NCI-H146 (cell line): Measurements from ENCODE around the gene IFIT2.
A peak's percentile ranks its signal among the peaks of the same experiment; 100 is the strongest.
"Not testable (repeated sequence)": the region's sequence is repeated elsewhere in the genome, so short reads cannot be mapped to it uniquely, and the experiment has no call there.

Source experiments
- DNase-seq: peaks from one replicate; lab custom pipeline; 2025; lab: John Stamatoyannopoulos, UW

The IFIT2 gene

DNA sequence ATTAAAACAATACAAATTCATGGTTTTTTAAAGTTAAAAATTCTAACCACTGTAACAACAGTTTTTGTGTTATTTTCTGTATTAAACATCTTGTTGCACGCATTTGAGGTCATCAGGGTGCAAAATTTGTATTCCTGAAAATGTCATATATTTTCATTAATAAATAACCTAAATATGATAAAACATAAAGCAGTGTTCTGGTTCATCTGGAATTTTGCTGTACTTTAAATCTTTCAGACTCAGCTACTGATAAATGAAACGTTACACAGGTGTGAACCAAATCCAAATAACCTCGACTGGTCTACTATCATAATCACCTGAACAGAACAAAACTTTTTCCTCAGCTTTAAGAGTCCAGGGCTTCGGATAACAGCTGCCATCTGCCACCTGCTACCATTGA is 6.9 kb downstream of the IFIT2 start:
- no peak for DNase-seq

DNA sequence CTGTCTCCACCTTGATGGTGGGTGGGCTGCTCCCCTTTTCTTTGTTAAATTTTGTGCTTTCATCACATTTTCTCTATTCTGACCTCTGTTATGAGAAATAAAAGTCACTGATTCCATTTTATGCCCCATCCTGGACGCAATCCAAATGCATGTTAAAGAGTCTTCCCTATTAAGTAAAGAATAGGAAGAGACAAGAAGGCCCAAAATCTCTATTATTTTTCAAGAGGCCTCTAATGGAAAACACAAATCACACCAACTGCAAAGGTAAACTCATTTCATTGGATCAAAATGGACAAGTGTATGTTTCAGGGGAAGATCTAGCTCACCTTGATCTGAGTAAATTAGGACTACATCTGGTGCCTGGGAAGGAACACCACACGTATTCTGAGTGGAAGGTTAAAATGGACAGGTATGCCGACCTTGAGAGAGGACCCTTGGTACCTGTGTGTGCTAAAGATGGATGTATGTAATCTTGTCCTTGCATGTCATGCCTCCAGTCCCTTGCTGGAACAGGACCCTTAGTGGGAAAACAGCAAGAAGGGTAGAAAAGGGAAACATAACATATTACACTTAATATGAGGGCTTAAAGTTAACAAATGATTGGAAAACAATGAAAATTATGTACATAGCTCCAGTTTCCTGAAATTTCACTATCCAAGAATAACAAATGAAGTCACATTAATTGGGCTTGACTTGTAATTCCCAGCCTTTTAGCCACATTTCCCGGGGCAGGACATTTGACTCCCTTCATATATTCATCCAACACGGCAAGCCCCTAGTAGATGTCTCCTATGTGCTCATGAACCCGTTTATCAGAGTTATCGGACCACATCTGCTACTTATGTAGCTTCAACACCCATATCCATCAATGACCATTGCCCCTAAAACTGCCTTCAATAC is 7.6 kb downstream of the IFIT2 start:
- DNase-seq: no peak

DNA sequence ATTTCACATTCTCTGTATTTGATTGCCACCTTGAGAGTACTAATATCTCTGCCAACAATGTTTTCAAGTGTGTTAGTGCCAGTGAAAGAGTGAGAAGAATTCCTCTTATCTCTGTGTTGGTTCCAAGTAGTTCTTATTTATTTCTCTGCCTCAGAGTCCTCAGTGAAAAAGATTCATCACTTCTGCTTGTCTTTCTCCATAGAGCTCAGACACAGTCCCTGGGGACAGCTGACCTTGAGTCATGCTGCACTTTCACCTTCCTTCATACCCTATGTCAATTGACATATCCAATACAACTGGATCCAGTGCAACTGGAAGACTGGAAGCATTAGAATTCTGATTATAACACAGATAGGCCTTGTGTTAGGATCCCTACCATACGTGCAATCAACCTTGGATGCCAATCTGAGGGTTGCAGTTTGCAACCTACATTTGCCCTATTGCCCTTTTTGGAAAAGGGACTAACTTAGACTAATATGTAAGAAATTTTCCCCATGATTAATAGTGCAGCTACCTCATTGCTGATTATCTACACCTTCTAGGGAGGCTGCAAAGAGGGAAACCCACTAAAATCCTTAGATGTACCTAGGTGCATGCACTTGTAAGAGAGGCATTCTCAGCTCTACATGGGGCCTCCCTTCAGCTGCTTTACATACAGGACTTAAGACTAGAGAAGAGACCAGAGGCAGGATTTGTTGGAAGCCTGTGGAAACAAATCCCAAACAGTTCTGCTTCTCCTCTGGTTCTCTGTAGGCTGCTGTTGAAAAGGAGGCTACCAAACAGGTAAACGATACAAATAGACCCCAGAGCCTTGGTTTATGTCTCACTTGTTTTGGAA is 8.4 kb downstream of the IFIT2 start:
- no peak for DNase-seq

DNA sequence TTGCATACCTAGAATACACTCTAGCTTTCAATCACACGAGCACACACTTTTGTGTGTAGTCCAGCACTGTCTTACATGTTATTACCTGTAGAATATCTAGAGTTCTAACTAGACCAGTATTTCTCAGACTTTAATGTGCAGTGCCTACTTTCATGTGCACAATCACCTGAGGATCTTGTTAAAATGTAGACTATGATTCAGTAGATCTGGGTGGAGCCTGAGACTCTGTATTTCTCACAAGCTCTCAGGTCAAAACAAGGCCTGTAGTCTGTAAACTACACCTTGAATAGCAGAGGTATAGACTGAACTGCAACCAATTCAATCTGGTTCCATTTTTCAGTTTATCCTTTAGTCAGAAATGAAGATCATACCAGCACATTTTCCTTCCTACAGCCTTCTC is 11.1 kb downstream of the IFIT2 start:
- no peak for DNase-seq

DNA sequence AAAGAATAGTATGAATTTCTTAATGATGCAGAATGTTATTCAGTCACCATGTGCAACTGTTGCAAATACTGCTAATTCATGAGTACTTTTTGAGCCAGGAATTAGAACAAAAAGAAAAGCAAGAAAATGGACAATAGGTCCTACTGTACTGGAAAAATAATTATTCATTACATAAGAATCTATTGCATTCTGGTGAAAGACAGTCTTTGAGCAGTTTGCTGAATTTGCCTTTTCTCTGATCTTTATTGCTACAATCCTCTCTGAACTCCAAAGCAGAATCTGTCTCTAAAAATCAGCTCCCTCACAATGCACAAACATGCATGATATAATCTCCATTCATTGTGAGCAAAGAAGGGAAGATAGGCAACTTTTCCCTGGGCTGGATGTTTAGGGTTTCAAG is 12.8 kb downstream of the IFIT2 start:
- no peak for DNase-seq

DNA sequence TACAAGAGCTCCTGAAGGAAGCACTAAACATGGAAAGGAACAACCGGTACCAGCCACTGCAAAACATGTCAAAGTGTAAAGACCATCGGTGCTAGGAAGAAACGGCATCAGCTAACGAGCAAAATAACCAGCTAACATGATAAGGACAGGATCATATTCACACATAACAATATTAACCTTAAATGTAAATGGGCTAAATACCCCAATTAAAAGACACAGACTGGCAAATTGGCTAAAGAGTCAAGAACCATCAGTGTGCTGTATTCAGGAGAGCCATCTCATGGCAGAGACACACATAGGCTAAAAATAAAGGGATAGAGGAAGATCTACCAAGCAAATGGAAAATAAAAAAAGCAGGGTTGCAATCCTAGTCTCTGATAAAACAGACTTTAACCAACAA is 16.2 kb downstream of the IFIT2 start:
- not testable (repeated sequence) for DNase-seq

DNA sequence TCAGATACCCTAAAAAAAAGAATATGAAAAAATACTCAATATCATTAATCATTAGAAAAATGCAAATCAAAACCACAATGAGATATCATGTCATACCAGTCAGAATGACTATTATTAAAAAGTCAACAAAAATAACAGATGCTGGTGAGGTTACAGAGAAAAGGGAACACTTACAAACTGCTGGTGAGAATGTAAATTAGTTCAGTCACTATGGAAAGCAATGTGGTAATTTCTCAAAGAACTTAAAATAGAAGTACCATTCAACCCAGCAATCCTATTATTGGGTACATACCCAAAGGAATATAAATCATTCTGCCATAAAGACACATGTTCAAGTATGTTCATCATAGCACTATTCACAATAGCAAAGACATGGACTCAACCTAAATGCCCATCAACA is 23.2 kb downstream of the IFIT2 start:
- not testable (repeated sequence) for DNase-seq

DNA sequence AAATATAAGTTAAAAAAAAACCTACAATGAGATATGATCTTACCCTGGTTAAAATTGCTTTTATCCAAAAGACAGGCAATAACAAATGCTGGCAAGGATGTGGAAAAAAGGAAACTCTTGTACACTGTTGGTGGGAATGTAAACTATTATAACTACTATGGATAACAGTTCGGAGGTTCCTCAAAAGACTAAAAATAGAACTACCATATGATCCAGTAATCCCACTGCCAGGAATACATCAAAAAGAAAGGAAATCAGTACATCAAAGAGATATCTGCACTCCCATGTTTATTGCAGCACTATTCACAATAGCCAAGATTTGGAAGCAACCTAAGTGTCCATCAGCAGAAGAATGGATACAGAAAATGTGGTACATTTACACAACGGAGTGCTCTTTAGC is 24.0 kb downstream of the IFIT2 start:
- DNase-seq: not testable (repeated sequence)

DNA sequence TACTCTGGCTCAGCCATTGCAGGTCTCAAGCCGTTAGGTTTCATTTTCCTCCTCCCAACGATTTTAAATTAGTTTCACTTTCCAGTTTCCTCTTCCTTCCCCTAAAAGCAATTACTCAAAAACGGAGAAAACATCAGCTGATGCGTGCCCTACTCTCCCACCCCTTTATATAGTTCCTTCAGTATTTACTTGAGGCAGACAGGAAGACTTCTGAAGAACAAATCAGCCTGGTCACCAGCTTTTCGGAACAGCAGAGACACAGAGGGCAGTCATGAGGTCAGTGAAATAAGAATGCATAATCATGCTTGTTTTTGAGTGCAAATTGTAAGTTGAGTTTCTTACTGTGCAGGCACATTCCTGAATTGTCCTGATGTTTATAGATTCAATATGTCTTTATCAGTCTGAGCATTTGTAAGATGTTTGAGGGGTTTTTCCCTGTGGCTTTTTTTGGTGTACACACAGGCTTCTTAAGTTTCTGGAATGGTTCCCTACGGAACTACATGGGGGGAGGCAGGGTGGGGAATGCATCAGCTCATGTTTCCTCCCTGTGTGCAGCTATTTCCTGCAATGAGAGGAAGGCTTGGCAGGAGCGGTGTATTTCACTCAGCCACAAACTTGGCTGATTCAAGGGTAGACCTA is 26.1 kb downstream of the IFIT2 start, which contains the start of gene IFIT3:
Gene IFIT3, plus strand, starts transcription at position 195 of the 639 bp plus-strand sequence. Its CDS starts 77 bp downstream, at position 272.
- DNase-seq: peak; percentile 7

DNA sequence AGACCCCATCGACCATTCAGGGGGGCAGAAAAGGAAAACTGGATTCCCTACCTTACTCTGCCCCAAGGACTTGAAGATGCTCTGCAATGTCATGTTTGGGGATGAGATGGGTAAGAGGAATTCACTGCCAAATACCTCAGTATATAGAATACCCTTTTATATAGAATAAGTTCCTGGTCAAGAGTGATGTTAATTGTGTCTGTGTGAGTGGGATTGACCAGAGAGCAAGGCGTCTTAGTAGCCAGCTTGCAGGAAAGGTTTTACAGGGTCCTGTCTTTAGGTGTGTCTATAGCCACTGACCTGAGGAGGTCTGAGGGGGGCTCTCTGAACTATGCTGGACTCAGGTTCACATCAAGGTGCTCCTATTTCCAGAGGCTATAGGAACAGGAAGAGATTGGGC is 27.3 kb downstream of the IFIT2 start:
- no peak for DNase-seq

DNA sequence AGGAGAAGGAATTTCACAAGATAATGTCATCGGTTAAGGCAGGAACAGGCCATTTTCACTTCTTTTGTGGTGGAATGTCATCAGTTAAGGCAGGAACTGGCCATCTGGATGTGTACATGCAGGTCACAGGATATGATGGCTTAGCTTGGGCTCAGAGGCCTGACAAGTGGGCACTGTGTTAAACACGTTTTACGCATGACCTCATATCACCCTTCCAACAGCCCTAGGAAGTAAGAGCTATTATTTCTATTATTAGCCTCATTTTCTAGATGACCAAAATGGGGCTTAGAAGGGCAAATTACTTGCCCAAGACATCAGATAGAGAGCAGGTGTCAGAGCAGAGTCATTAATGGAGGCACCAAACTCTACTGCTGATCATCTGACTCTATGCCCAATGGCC is 28.2 kb downstream of the IFIT2 start:
- not testable (repeated sequence) for DNase-seq

DNA sequence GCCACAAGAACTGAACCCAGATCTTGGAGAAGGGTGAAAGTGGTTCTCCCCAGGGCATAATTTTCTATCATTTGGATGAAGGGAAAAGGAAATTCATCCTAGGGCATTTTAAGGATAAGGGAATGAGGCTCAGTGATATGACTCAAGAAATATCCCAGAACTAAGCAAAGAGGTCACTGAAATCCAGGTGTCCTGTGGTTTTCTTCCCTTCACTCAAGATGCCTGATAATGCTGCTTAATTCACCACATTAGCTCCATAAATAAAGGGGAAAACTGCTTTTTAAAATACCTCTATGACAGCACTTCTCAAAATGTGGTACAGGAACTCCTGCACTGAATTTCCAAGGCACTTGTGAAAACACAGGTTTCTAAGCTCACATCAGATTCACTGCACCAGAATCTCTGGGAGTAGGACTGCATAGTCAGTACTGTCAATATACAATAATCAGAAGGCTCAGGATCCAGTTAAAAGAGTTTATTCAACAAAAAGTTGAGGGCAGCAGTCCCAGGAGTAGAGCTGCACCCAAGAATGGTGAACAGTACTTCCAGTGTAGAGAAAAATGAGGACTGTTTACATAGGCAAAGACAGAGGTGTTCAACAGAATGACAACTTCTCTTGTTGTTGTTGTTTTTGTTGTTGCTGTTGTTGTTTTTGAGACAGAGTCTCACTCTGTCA is 28.8 kb downstream of the IFIT2 start:
- no peak for DNase-seq

DNA sequence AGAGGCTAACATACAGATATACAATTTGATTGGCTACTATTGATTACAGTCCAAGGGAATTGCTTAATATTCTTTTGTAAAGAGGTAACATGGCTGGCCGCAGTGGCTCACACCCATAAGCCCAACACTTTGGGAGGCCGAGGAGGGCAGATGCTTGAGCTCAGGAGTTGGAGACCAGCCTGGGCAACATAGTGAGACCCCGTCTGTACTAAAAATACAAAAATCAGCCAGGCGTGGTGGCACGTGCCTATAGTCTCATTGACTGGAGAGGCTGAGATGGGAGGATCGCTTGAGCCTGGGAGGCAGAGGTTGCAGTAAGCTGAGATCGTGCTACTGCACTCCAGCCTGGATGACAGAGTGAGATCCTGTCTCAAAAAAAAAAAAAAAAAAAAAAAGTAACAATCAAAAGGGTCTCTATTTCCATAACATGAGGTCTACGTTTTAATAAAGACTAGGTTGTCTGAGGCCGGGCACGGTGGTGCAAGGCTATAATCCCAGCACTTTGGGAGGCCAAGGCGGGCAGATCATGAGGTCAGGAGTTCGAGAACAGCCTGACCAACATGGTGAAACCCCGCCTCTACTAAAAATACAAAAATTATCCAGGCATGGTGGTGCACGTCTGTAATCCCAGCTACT is 29.8 kb downstream of the IFIT2 start:
- not testable (repeated sequence) for DNase-seq

DNA sequence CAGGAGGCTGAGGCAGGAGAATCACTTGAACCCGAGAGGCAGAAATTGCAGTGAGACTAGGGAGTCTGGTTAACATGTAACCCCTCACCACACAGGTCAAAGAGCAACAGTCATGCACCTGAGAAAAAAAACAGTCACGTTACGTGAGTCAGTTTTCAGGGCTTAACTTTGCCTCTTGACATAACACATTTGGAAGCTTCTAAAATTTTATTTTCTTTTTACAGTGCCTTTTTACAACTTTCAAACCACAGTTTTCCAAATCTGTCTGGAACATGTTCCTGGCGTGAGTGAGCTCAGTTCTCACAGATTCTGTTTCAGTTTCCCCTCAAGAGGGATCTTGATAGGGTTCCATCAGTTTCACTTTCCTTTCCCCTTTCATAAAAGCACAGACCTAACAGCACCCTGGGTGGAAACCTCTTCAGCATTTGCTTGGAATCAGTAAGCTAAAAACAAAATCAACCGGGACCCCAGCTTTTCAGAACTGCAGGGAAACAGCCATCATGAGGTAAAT is 30.3 kb downstream of the IFIT2 start:
- no peak for DNase-seq

DNA sequence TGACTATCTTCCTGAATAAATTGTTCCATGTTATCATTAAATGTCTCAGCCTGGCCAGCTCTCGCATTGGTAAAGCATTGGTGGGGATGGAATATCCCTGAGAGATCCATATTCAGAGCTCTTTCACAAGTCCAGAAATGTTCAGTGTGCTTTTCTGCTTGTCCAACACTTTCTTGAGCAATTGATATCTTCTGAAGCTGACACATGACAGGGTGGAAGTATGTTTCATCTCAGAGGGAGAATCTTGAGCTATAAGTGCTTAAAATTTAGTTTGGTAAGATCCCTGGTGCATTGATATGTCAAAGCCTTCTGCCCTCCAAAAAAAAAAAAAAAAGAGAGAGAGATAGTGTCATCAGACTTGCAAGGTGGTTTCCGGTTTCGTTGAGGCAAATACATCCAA is 33.4 kb downstream of the IFIT2 start:
- peak; percentile 28 for DNase-seq

DNA sequence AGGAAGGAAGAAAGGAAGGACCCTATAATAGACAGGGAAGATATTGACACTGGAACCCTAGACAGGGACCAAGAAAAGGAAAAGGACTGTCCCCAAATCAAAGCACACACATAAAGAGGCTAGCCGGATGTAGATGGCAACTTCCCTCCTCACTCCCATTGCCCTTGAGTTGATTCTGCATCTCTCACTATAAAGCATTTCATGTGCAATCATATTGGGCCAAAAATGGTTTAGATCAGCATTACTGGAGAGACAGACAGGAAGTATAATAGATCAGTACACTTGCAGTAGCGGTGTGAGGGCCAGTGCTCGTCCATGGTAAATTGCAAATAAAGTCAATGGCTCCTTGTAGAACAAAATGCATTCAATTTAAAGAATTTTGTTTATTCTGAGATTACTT is 34.4 kb downstream of the IFIT2 start:
- no peak for DNase-seq

DNA sequence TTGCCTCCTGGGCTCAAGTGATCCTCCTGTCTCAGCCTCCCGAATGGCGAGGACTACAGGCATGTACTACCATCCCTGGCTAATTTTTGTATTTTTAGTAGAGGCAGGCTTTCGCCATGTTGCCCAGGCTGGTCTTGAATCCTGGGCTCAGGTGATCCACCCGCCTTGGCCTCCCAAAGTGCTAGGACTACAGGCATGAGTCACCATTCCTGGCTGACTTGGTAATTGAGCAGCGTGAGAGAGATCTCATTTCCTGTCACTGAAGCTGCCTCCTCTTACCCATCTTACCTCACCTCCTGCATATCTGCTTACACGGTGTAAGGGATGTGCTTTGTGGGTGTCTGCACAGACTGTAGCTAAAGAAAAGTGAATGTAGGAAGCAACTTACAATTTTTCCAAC is 35.6 kb downstream of the IFIT2 start:
- no peak for DNase-seq

DNA sequence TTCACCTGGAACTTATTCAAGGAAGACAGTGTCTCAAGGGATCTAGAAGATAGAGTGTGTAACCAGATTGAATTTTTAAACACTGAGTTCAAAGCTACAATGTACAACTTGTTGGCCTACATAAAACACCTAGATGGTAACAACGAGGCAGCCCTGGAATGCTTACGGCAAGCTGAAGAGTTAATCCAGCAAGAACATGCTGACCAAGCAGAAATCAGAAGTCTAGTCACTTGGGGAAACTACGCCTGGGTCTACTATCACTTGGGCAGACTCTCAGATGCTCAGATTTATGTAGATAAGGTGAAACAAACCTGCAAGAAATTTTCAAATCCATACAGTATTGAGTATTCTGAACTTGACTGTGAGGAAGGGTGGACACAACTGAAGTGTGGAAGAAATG is 36.9 kb downstream of the IFIT2 start:
- DNase-seq: no peak

DNA sequence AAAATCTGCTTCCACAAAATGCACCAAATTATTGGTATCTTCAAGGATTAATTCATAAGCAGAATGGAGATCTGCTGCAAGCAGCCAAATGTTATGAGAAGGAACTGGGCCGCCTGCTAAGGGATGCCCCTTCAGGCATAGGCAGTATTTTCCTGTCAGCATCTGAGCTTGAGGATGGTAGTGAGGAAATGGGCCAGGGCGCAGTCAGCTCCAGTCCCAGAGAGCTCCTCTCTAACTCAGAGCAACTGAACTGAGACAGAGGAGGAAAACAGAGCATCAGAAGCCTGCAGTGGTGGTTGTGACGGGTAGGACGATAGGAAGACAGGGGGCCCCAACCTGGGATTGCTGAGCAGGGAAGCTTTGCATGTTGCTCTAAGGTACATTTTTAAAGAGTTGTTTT is 38.0 kb downstream of the IFIT2 start:
- no peak for DNase-seq

DNA sequence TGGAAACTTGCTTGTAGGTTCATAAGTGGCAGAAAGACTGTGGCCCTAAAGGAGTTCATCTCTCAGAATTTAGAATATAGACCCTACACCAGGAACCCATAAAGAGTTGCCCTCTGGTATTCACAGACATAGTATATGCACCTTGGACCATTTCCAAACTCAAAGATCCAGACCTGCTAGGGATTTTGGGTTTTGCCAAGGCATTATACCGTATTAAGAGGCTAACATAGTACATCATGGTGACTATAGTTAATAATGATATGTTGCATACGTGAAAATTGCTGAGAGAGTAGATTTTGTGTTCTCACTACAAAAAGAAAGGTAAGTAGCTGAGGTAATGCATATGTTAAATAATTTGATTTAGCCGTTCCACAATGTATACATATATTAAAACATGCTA is 39.8 kb downstream of the IFIT2 start:
- no peak for DNase-seq
